ENCODE results near the gene PHLPP1. TPM values are rescaled to one million over a fixed set of nuclear protein-coding genes. Genes with fewer than 3 reads are reported as not detected.

The PHLPP1 gene
- total RNA-seq, 1 experiment from 2014 or later, result 13.7 TPM

DNA sequence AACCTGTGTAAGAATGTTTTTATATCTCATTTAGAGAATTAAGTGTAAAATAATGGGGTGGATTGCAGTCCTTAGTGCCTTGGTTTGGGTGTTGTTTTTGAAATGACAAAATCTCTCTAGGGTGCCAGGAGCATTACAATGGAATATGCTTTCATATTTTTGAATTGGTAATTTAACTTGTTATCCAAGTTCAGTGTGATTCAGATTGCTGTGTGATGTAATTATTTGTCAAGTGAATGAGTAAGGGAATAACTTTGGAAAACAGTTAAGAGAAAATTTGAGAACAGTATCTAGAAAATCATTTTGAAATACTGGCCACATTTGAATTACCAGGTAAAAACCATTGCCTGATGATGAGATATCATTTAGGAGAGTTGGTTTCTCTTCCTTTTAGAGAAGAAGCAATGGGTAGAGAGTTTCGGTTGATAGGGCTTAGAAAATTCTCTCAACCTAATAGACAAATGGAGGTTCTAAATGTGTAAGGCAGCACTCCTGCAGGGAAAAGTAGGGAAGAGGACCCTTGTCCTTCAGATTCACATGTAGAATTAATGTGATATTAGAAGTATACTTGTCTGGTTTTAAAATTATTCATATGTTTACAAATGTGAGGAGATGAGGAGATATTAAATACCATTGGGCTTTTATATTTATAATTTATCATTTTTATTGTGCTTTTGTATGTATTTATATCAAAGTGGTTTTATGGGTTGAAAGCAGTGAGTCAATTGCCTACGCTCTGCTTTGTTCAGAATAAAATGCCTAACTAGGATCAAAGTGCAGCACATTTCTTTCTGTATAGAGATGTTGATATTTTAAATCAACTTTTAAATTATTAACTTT, 124.8 kb downstream of the PHLPP1 start:
- Histone ChIP-seq H3K27ac (ENCODE audit: low read depth, low read length, poor library complexity, severe bottlenecking) (no peak overlapping the region), H3K4me3 (ENCODE audit: low read depth, low read length, poor library complexity, severe bottlenecking) (no peak overlapping the region), H3K36me3 (ENCODE audit: insufficient read depth, low read length, poor library complexity, severe bottlenecking) (no peaks in the 10 kb centered on the region), H3K9me3 (ENCODE audit: low read depth, low read length, poor library complexity, severe bottlenecking) (no peaks in the 10 kb centered on the region), H3K27me3 (replicated peaks; ENCODE audit: insufficient read depth, low read depth, low read length, poor library complexity) (no peaks in the 10 kb centered on the region), H3K4me1 (ENCODE audit: insufficient read depth, low read length, poor library complexity, severe bottlenecking) (peaks cover 7% of the 10 kb centered on the region)
- intact Hi-C loops (cut with micrococcal nuclease; ENCODE audit: unreplicated experiment), result no loop called here
- no peak for TF ChIP-seq CTCF (conservative IDR thresholded peaks at IDR 0.05; ENCODE audit: low read depth, low read length)
- BruUV-seq (replicated peaks), result no TSS peak
- CTCF ChIA-PET, result no interaction called here
- no peak for DNase-seq (ENCODE audit: low spot score)
- POLR2A ChIA-PET (ENCODE audit: low non-redundant PET), result no interaction called here

- ChIA-PET POLR2A (ENCODE audit: low non-redundant PET) (no interaction called here), CTCF (no interaction called here)
- no peak for DNase-seq (ENCODE audit: low spot score)
- no peak overlapping the region for H3K4me3 ChIP-seq (ENCODE audit: low read depth, low read length, poor library complexity, severe bottlenecking)
- no peak overlapping the region for H3K27ac ChIP-seq (ENCODE audit: low read depth, low read length, poor library complexity, severe bottlenecking)
- no peaks in the 10 kb centered on the region for H3K27me3 ChIP-seq (replicated peaks; ENCODE audit: insufficient read depth, low read depth, low read length, poor library complexity)
- no TSS peak for BruUV-seq (replicated peaks)
- H3K4me1 ChIP-seq (ENCODE audit: insufficient read depth, low read length, poor library complexity, severe bottlenecking), result peaks cover 7% of the 10 kb centered on the region
- H3K36me3 ChIP-seq (ENCODE audit: insufficient read depth, low read length, poor library complexity, severe bottlenecking), result no peaks in the 10 kb centered on the region
- H3K9me3 ChIP-seq (ENCODE audit: low read depth, low read length, poor library complexity, severe bottlenecking), result no peaks in the 10 kb centered on the region
- TF ChIP-seq EZH2 (IDR thresholded peaks at IDR 0.05; ENCODE audit: borderline replicate concordance, low read depth, low read length, poor library complexity, severe bottlenecking) (no peak), CTCF (conservative IDR thresholded peaks at IDR 0.05; ENCODE audit: low read depth, low read length) (no peak)
- intact Hi-C loops (cut with micrococcal nuclease; ENCODE audit: unreplicated experiment), result no loop called here
Measured at GRCh38 chr18:62841405-62841804, 126.1 kb downstream of the PHLPP1 start.

DNA sequence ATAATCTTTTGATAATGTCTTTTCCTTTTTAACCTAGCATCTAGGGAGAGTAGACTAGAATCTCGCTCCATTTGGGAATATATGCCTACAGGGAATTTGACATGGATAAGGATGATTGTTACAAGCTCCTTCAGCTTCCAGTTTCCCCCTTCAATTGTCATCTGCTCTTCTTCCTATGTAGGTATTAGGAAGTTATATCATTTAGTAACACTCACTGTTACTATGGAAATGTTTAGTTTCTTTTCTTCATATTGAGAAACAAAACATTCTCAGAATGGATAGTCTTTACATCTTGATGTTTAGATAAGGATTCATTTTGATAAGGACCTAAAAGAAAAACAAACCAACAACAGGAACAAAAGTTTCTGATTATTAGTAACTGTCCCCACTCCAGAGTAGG, 127.6 kb downstream of the PHLPP1 start:
- no peak for TF ChIP-seq CTCF (conservative IDR thresholded peaks at IDR 0.05; ENCODE audit: low read depth, low read length)
- no peak for TF ChIP-seq EZH2 (IDR thresholded peaks at IDR 0.05; ENCODE audit: borderline replicate concordance, low read depth, low read length, poor library complexity, severe bottlenecking)
- no peak overlapping the region for H3K4me3 ChIP-seq (ENCODE audit: low read depth, low read length, poor library complexity, severe bottlenecking)
- CTCF ChIA-PET, result no interaction called here
- intact Hi-C loops (cut with micrococcal nuclease; ENCODE audit: unreplicated experiment), result no loop called here
- no peaks in the 10 kb centered on the region for H3K27me3 ChIP-seq (replicated peaks; ENCODE audit: insufficient read depth, low read depth, low read length, poor library complexity)
- H3K27ac ChIP-seq (ENCODE audit: low read depth, low read length, poor library complexity, severe bottlenecking), result no peak overlapping the region
- peaks cover 7% of the 10 kb centered on the region for H3K4me1 ChIP-seq (ENCODE audit: insufficient read depth, low read length, poor library complexity, severe bottlenecking)
- H3K9me3 ChIP-seq (ENCODE audit: low read depth, low read length, poor library complexity, severe bottlenecking), result no peaks in the 10 kb centered on the region
- POLR2A ChIA-PET (ENCODE audit: low non-redundant PET), result no interaction called here
- H3K36me3 ChIP-seq (ENCODE audit: insufficient read depth, low read length, poor library complexity, severe bottlenecking), result no peaks in the 10 kb centered on the region
- DNase-seq (ENCODE audit: low spot score), result no peak
- no TSS peak for BruUV-seq (replicated peaks)
